GM21367 (cell line): Measurements from ENCODE around the gene TRDMT1.

Experiments
- ATAC-seq: cut with Tn5 transposase; IDR thresholded peaks from one replicate; pipeline ENCODE4 v1.9.1; 2021; ENCODE audit not compliant: unreplicated experiment

The TRDMT1 gene

DNA sequence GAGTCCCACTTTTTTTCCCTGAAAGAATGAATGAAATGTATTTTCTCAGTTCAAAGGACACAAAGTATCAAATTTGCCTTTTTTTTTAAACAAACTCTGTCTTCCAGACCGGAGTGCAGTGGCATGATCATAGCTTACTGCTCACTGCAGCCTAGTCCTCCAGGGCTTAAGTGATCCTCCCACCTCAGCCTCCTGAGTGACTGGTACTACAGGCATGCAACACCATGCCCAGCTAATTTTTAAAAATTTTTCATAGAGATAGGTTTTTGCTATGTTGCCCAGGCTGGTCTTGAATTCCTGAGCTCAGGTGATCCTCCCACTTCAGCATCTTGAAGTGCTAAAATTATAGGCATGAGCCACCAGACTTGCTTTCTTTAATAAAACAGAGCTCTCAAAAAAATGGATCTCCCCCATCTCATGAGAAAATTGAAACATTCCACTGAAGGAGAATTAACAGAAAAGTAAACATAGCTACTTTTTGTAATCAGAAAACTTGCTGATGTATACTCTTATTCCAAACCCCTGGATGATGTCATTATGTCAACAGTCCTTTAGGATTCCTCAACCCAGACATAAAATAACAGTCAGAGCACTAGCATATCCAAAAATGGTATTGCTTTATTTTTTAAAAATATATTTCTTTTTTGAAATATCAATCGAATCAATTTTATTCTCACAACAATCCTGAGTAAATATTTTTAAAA, 12.3 kb upstream of the TRDMT1 start:
- no peak for ATAC-seq

- no peak for ATAC-seq
These were observed 11.3 kb upstream of the TRDMT1 start for GRCh38 chr10:17212802-17213221.

DNA sequence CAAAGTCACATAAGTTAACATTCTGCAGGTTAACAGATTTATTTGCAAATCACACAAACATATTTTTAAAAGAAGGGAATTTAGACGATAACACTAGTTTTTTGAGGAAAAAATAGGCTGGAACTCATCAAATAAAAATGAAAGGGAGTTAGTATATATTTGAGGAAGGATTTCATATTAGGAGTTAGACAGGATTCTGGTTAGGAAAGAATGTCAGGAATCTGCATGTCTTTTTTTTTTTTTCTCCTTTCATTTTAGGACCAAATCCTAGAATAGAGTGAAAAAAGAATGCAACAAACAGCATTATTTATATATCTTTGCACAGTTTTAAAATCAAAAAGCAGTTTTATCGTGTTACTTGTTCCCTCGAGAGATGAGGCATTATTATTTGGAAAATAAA, 8.9 kb upstream of the TRDMT1 start:
- ATAC-seq, result no peak

DNA sequence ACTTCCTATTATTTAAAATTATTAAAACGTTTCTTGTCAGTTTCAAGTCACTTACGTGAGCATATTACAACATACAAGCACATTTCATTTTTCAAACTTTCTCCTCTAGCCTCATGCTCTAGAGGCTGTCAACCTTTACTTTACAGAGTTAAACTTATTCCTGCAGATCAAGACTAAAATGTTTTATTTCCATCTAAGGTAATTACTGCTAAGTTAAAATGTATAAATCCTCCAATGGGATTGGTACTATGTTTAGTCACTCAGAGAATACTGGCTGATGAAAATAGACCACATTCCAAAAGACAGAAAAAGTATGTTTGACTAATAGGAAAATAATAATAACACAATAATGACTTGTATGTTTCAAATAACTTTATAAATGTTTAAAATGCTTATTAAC, 8.4 kb upstream of the TRDMT1 start:
- no peak for ATAC-seq

DNA sequence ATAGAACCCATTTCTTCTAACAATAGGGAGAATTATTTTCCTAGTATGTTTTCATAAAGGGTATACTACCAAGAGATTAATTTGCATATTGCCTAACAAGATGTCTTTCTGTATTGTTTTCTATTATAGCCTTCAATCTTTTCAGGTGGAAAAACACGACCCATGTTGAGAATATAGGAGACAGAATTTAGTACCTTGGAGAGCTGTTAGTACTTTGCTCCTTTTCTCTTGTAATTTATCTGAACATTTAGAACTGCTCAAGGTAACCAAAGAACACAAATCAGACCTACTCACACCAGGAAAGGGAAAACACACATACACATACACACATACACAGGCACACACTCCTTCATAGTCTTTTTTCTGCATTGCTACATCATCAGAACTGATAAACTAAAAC, 7.8 kb upstream of the TRDMT1 start:
- ATAC-seq, result no peak

DNA sequence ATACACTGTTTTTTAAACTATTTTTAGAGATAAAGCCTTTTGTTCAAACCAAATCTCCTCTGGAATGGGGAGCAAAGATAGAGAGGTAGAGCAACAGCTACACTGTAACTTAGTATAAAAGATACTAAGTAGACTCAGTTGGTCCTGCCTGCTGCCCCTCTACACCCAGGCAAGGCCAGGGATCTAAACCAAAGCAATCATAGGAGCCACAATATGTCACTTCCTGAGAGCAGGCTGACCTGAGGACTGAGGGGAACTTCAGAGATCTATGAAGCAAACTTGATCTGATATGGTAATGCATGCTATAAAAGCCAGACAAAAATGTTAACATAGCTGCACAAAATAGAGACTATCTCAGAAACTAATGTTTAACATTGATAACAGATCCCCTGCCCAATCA, 7.0 kb upstream of the TRDMT1 start:
- no peak for ATAC-seq

GRCh38 chr10:17206210-17206709, 4.8 kb upstream of the TRDMT1 start:
- no peak for ATAC-seq

- no peak for ATAC-seq
These were observed 1.9 kb upstream of the TRDMT1 start for GRCh38 chr10:17203416-17203815.

DNA sequence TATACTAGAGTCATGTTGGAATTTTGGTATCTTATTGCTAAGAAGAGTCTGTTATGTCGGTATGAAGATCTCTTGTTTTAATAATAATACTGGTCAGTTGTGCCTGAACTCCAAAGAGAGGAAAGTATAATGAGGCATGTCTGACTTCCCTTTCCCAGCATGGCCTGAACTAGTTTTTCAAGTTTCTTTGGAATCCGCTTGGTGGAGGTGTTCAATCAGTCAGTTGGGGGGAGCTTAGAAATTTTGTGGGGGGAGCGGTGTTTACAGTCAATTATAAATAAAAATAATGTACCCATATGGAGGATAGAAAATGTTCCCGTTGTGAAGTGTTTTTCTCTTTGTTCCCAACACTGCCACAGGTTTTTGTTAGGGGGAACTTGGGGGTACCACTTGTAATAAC, 1.5 kb upstream of the TRDMT1 start:
- no peak for ATAC-seq

- no peak for ATAC-seq
These were observed 1.0 kb upstream of the TRDMT1 start for GRCh38 chr10:17202506-17202905.

GRCh38 chr10:17201794-17202116, 283 bp upstream of the TRDMT1 start:
- ATAC-seq, result no peak

GRCh38 chr10:17200001-17200911, 1.2 kb downstream of the TRDMT1 start:
- ATAC-seq, result no peak

DNA sequence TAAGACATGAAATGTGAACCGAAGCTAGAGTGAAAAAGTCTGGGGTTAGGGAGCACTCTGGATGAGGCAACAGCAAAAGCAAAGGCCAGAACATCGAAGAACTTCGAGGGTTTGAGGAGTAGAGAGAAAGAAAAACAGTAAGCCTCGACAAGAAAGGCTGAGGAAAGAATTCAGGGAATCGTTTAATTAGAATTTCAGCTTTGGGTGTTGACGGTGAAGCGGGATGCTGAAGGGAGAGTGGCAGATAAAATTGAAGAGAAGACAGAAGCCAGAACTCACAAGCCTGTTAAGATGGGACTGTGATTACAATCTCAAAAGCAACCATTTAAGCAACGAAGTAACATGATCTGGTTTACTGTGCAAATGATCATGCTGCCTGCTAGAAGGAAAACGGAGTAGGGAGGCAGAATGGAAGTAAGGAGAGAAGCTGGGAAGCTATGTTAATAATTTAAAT, 2.1 kb downstream of the TRDMT1 start:
- no peak for ATAC-seq

DNA sequence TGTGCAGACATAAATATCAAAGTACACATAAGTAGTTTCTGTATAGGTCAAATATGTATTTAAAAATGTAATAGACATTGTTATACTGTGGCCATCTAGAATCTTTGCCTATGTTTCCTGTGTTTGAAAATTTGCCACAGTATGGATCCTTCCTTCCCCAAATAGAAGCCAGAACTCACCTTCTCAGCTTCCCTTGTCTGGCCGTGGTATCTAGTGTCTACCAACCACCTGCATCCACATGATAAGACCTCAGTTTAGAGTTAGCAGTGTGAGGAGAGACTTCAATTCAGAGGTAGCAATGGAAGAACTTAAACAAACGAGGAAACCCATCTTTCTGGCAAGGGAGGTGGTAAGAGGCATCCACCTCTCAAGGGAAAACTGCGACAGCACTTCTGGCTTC, 4.9 kb downstream of the TRDMT1 start:
- no peak for ATAC-seq

DNA sequence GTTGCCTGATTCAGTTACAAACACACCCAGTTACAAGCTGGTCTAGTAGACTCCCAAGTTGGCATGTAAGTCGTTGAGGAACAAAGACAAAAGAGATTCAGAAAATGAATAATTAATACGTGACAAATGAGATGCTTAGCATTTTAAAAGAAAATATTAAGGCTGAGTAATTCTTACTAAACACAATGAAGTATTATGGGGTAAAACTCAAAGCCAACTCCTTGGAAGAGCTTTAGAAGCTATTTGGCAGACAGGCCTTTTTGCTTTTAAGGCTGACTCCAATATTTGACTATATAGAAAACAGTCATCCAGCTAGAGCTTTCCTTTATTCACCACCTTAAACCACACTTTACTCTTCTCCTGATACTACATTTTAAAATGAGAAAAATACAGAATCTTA, 5.4 kb downstream of the TRDMT1 start:
- no peak for ATAC-seq

DNA sequence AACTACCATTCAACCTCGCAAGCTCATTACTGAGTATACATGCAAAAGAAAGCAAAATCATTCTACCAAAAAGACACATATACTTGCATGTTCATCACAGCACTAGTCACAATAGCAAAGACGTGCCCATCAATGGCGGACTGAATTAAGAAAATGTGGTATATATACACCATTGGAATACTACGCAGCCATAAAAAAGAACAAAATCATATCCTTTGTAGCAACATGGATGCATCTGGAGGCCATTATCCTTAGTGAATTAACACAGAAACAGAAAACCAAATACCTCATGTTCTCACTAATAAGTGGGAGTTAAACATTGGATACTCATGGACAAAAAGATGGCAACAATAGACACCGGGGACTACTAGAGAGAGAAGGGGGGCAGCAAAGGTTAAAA, 6.4 kb downstream of the TRDMT1 start:
- ATAC-seq, result no peak

DNA sequence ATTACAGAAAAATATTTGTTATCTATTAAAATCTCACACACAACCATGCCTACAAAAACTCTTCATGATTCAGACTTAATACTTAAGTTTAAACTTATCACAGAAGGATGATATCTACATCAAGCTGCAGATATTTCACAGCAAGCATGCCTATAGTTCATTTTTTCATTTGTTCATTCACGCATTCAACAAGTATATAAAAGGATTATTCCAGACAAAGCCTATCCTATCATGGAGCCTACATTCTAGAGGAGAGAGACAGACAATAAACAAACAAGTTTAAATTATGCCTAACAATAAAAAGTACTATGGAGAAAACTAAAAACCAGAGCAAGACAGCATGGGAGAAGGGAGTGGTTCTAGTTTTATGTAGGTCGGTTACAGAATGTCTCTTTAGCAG, 10.9 kb downstream of the TRDMT1 start:
- ATAC-seq, result no peak

GRCh38 chr10:17188644-17189172, 12.8 kb downstream of the TRDMT1 start:
- no peak for ATAC-seq

- ATAC-seq, result no peak
These were observed 15.6 kb downstream of the TRDMT1 start for GRCh38 chr10:17185873-17186272.

DNA sequence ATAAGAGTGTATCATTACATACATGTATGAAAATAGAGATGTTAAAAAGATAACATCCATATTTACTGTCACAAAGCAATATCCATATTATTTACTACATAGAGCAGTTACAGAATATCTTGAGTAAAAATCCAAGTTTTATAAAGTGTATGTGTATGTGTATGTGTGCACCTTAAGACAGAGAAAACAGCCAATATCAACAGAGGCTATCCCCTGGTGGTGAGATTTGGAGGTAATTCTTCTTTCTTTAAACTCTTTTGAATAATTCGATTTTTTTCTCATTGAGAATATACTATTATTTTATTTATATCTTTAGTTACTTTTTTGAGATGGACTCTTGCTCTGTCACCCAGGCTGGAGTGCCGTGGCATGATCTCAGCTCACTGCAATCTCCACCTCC, 18.4 kb downstream of the TRDMT1 start:
- no peak for ATAC-seq

DNA sequence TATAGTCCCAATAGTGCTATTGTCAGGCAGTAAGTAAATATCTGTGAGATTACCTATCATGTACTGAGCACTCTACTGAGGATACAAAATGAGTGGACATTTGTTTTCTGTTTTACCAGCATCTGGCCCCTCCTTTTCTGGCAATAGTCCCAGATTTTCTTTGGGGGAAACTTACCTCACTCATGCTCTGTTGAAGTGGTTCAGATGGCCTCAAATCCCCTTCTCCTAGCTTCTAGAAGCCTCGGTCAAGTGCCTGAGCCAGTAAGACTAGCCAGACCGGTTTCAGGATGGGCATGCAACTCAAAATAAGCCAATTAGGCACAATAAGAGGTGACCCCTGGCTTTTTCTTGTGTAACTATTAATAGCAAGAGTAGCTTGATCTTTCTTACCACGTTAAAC, 19.7 kb downstream of the TRDMT1 start:
- no peak for ATAC-seq

- ATAC-seq, result no peak
These were observed 20.4 kb downstream of the TRDMT1 start for GRCh38 chr10:17181110-17181509.
